Osteoblast (primary cell): ENCODE results near the gene RLBP1. TPM values are rescaled to one million over a fixed set of nuclear protein-coding genes. Genes with fewer than 3 reads are reported as not detected.

Source experiments
- DNase-seq: peaks from one replicate; pipeline ENCODE4 v3.0.0; 2011; ENCODE audit warnings: low spot score, mixed read lengths; ENCODE audit not compliant: insufficient read length; ENCODE audit errors: missing footprints
- H2AFZ ChIP-seq: 2 replicates; pipeline ENCODE4 v1.6.0; 2011; ENCODE audit warnings: mild to moderate bottlenecking, low read length
- H3K27ac ChIP-seq: 2 replicates; pipeline ENCODE4 v1.5.1; 2011; ENCODE audit warnings: mild to moderate bottlenecking, low read depth, low read length, moderate library complexity
- H3K27me3 ChIP-seq: 2 replicates; pipeline ENCODE4 v1.6.0; 2012; ENCODE audit warnings: mild to moderate bottlenecking, control low read depth, inconsistent platforms, low read length, moderate library complexity; ENCODE audit not compliant: insufficient read depth
- H3K36me3 ChIP-seq: 2 replicates; pipeline ENCODE4 v1.5.1; 2011; ENCODE audit warnings: mild to moderate bottlenecking, low read length, control low read depth, moderate library complexity; ENCODE audit not compliant: insufficient read depth
- H3K4me1 ChIP-seq: 2 replicates; pipeline ENCODE4 v1.5.1; 2011; ENCODE audit warnings: mild to moderate bottlenecking, low read length, control low read depth, moderate library complexity; ENCODE audit not compliant: insufficient read depth
- H3K4me2 ChIP-seq: 2 replicates; pipeline ENCODE4 v1.6.0; 2011; ENCODE audit warnings: mild to moderate bottlenecking, low read length; ENCODE audit not compliant: insufficient read depth
- H3K4me3 ChIP-seq: fragments of 200-600 bp; sonication (generic); 3 replicates; pipeline ENCODE4 v1.5.1; 2012; ENCODE audit warnings: mild to moderate bottlenecking, low read length, inconsistent platforms; ENCODE audit not compliant: insufficient read depth
- H3K79me2 ChIP-seq: 2 replicates; pipeline ENCODE4 v1.6.0; 2012; ENCODE audit warnings: mild to moderate bottlenecking, low read length, control low read depth, inconsistent platforms; ENCODE audit not compliant: insufficient read depth
- H3K9me3 ChIP-seq: 2 replicates; pipeline ENCODE4 v1.5.1; 2011; ENCODE audit warnings: low read depth, low read length, control low read depth
- H4K20me1 ChIP-seq: 2 replicates; pipeline ENCODE4 v1.6.0; 2012; ENCODE audit warnings: mild to moderate bottlenecking, low read length, control low read depth; ENCODE audit not compliant: insufficient read depth
- total RNA-seq: library from RNA; depleted of rRNA; stranded (reverse); fragments of >200 nt; gene quantifications from 2 replicates; pipeline ENCODE4 v1.2.3, GENCODE V29; 2012
- TF ChIP-seq, protein P1 (sequence below): IDR thresholded peaks from 2 replicates; pipeline ENCODE4 v1.5.1; 2011; ENCODE audit warnings: mild to moderate bottlenecking, low read depth, low read length, moderate library complexity; ENCODE audit errors: extremely low read depth

The RLBP1 gene
- total RNA-seq, 1 donor = under 0.01 TPM

- TF ChIP-seq, protein P1, sequence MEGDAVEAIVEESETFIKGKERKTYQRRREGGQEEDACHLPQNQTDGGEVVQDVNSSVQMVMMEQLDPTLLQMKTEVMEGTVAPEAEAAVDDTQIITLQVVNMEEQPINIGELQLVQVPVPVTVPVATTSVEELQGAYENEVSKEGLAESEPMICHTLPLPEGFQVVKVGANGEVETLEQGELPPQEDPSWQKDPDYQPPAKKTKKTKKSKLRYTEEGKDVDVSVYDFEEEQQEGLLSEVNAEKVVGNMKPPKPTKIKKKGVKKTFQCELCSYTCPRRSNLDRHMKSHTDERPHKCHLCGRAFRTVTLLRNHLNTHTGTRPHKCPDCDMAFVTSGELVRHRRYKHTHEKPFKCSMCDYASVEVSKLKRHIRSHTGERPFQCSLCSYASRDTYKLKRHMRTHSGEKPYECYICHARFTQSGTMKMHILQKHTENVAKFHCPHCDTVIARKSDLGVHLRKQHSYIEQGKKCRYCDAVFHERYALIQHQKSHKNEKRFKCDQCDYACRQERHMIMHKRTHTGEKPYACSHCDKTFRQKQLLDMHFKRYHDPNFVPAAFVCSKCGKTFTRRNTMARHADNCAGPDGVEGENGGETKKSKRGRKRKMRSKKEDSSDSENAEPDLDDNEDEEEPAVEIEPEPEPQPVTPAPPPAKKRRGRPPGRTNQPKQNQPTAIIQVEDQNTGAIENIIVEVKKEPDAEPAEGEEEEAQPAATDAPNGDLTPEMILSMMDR = no peak
- H3K9me3 ChIP-seq = no peaks in the 10 kb centered on the region
- H3K27ac ChIP-seq = no peak overlapping the region
- H4K20me1 ChIP-seq = peaks cover 5% of the 10 kb centered on the region
- peaks cover 16% of the 10 kb centered on the region for H3K4me1 ChIP-seq
- no peak overlapping the region for H2AFZ ChIP-seq
- H3K27me3 ChIP-seq = no peaks in the 10 kb centered on the region
- peaks cover 19% of the 10 kb centered on the region for H3K36me3 ChIP-seq
- DNase-seq = no peak
- no peaks in the 10 kb centered on the region for H3K79me2 ChIP-seq
- H3K4me2 ChIP-seq = no peak overlapping the region
- H3K4me3 ChIP-seq = no peak overlapping the region
These were observed 57.9 kb downstream of the RLBP1 start for GRCh38 chr15:89163271-89164055.

DNA sequence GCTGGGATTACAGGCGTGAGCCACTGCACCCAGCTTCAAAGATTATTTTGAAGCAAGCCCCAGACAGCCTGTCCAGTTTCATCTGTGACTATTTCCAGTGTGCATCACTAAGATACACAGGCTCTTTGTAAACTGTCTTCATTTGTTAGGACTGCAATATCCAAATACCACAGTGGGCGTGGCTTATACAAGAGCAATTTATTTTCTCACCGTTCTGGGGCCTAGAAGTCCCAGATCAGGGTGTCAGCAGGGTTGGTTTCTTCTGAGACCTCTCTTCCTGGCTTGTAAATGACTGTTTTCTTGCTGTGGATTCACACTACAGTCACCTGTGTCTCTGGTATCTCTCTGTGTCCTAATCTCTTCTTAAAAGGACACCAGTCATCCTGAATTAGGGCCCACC is 59.7 kb downstream of the RLBP1 start:
- no peak for DNase-seq
- Histone ChIP-seq H2AFZ (no peak overlapping the region), H3K4me1 (no peaks in the 10 kb centered on the region), H3K9me3 (no peaks in the 10 kb centered on the region), H3K4me3 (no peak overlapping the region), H3K27me3 (no peaks in the 10 kb centered on the region), H4K20me1 (peaks cover 5% of the 10 kb centered on the region), H3K36me3 (peaks cover 19% of the 10 kb centered on the region), H3K4me2 (no peak overlapping the region), H3K27ac (no peak overlapping the region), H3K79me2 (no peaks in the 10 kb centered on the region)
- TF ChIP-seq, protein P1 = no peak

Other genes starting within 250 kb of the RLBP1 start
- 115 and 151 TPM in 2 replicates for gene ABHD2, start 133.1 kb downstream of the RLBP1 start, total RNA-seq
- 11.8 and 59.4 TPM in 2 replicates for gene FANCI, start 22.4 kb upstream of the RLBP1 start, total RNA-seq
- 50.7 and 61.2 TPM in 2 replicates for gene POLG, start 113.2 kb upstream of the RLBP1 start, total RNA-seq